Measurements from ENCODE around the gene KIF11. TPM values are rescaled to one million over a fixed set of nuclear protein-coding genes. Genes with fewer than 3 reads are reported as not detected.

KIF11 gene
- total and polyA plus RNA-seq, 2 of the 13 experiments (the other 11 are each of a cell fraction or from before 2014, with no cell fraction given), result 8.7 to 38.4 TPM

DNA sequence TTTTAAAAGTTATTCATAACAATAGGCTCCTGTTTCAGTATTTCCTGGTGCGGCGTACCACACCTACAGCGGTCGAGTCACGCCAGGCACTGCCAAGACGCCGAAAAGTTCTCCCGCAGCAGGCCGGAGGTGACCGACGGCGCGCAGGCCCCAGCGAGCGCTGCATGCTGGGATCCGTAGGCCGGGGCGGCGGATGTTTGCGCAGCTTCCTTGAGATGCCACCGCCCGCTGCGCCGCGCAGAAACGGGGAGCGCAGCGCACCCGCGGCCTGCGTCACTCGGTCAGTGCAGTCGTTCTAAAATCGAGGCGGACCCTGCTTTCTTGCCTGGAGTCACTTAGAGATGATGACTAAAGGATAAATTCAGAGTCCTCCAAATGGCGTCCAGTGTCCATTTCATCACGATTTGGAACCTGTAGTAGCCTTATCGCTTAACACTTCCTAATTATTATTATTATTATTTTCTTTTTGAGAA is 1.3 kb upstream of the KIF11 start (continued):
- TF ChIP-seq SIX1 (CRISPR knock-in tag; IDR thresholded peaks at IDR 0.05; ENCODE audit: borderline replicate concordance), result no peak
- no peak for TF ChIP-seq ZNF207 (IDR thresholded peaks at IDR 0.05; ENCODE audit: borderline replicate concordance)
- TF ChIP-seq ZNF121 (CRISPR knock-in tag; IDR thresholded peaks at IDR 0.05), result no peak
- TF ChIP-seq, protein P1, sequence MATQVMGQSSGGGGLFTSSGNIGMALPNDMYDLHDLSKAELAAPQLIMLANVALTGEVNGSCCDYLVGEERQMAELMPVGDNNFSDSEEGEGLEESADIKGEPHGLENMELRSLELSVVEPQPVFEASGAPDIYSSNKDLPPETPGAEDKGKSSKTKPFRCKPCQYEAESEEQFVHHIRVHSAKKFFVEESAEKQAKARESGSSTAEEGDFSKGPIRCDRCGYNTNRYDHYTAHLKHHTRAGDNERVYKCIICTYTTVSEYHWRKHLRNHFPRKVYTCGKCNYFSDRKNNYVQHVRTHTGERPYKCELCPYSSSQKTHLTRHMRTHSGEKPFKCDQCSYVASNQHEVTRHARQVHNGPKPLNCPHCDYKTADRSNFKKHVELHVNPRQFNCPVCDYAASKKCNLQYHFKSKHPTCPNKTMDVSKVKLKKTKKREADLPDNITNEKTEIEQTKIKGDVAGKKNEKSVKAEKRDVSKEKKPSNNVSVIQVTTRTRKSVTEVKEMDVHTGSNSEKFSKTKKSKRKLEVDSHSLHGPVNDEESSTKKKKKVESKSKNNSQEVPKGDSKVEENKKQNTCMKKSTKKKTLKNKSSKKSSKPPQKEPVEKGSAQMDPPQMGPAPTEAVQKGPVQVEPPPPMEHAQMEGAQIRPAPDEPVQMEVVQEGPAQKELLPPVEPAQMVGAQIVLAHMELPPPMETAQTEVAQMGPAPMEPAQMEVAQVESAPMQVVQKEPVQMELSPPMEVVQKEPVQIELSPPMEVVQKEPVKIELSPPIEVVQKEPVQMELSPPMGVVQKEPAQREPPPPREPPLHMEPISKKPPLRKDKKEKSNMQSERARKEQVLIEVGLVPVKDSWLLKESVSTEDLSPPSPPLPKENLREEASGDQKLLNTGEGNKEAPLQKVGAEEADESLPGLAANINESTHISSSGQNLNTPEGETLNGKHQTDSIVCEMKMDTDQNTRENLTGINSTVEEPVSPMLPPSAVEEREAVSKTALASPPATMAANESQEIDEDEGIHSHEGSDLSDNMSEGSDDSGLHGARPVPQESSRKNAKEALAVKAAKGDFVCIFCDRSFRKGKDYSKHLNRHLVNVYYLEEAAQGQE (IDR thresholded peaks at IDR 0.05; ENCODE audit: borderline replicate concordance in 1 of 2, low read depth in 1 of 2, low read length in 2 of 2), result no peak
- no peak; the same call in 1 of the 2 replicates for TF ChIP-seq ATF7-NPFF (CRISPR knock-in tag; IDR thresholded peaks at IDR 0.05; ENCODE audit: low read depth)
- peak; percentile 97 for TF ChIP-seq NAIF1 (CRISPR knock-in tag; IDR thresholded peaks at IDR 0.05; ENCODE audit: borderline replicate concordance)
- 0 out of 2 replicates have a peak, but pooled peaks have one; percentile 34 for TF ChIP-seq MTF1 (CRISPR knock-in tag; IDR thresholded peaks at IDR 0.05)
- no peak for TF ChIP-seq GTF2F1 (IDR thresholded peaks at IDR 0.05; ENCODE audit: low read length)
- peak; percentile 39; the same call in 1 of the 2 replicates for TF ChIP-seq FOXJ3 (CRISPR knock-in tag; IDR thresholded peaks at IDR 0.05; ENCODE audit: borderline replicate concordance)
- TF ChIP-seq RCOR2 (CRISPR knock-in tag; IDR thresholded peaks at IDR 0.05), result no peak
- TF ChIP-seq ZNF607 (CRISPR knock-in tag; IDR thresholded peaks at IDR 0.05; ENCODE audit: borderline replicate concordance), result peak; percentile 76
- TF ChIP-seq, protein P2, sequence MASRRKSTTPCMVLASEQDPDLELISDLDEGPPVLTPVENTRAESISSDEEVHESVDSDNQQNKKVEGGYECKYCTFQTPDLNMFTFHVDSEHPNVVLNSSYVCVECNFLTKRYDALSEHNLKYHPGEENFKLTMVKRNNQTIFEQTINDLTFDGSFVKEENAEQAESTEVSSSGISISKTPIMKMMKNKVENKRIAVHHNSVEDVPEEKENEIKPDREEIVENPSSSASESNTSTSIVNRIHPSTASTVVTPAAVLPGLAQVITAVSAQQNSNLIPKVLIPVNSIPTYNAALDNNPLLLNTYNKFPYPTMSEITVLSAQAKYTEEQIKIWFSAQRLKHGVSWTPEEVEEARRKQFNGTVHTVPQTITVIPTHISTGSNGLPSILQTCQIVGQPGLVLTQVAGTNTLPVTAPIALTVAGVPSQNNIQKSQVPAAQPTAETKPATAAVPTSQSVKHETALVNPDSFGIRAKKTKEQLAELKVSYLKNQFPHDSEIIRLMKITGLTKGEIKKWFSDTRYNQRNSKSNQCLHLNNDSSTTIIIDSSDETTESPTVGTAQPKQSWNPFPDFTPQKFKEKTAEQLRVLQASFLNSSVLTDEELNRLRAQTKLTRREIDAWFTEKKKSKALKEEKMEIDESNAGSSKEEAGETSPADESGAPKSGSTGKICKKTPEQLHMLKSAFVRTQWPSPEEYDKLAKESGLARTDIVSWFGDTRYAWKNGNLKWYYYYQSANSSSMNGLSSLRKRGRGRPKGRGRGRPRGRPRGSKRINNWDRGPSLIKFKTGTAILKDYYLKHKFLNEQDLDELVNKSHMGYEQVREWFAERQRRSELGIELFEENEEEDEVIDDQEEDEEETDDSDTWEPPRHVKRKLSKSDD (CRISPR knock-in tag; IDR thresholded peaks at IDR 0.05; ENCODE audit: low read depth), result peak; percentile 87
- TF ChIP-seq GZF1 (CRISPR knock-in tag; IDR thresholded peaks at IDR 0.05), result no peak
- no peak for TF ChIP-seq MIER2 (CRISPR knock-in tag; IDR thresholded peaks at IDR 0.05)
- no peak for TF ChIP-seq NCOR1 (IDR thresholded peaks at IDR 0.05; ENCODE audit: borderline replicate concordance, low read length)
- no peak for TF ChIP-seq LCORL (IDR thresholded peaks at IDR 0.05)
- peak; percentile 61; the same call in 1 of the 2 replicates for TF ChIP-seq LCORL (CRISPR knock-in tag; IDR thresholded peaks at IDR 0.05)
- no peak for TF ChIP-seq EED (CRISPR knock-in tag; IDR thresholded peaks at IDR 0.05)
- TF ChIP-seq ELF1 (CRISPR knock-in tag; IDR thresholded peaks at IDR 0.05), result peak; percentile 86
- TF ChIP-seq EHMT2 (IDR thresholded peaks at IDR 0.05; ENCODE audit: borderline replicate concordance, low read depth, low read length), result no peak
- TF ChIP-seq, protein P3, sequence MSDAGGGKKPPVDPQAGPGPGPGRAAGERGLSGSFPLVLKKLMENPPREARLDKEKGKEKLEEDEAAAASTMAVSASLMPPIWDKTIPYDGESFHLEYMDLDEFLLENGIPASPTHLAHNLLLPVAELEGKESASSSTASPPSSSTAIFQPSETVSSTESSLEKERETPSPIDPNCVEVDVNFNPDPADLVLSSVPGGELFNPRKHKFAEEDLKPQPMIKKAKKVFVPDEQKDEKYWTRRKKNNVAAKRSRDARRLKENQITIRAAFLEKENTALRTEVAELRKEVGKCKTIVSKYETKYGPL (CRISPR knock-in tag; IDR thresholded peaks at IDR 0.05), result no peak
- 0 out of 2 replicates have a peak, but pooled peaks have one; percentile 41 for TF ChIP-seq FOXM1 (CRISPR knock-in tag; IDR thresholded peaks at IDR 0.05)
- no peak for TF ChIP-seq JDP2 (CRISPR knock-in tag; IDR thresholded peaks at IDR 0.05; ENCODE audit: borderline replicate concordance)
- no peak for TF ChIP-seq MBNL3 (CRISPR knock-in tag; conservative IDR thresholded peaks at IDR 0.05)

Measured in HepG2 (cell line).